ENCODE data around the gene AHCYL2. TPM values are rescaled to one million over a fixed set of nuclear protein-coding genes. Genes with fewer than 3 reads are reported as not detected.

The AHCYL2 gene
- total and polyA plus RNA-seq, 2 of the 8 experiments (the other 6 are each of a cell fraction or from before 2014, with no cell fraction given): 20.7 to 25.4 TPM

DNA sequence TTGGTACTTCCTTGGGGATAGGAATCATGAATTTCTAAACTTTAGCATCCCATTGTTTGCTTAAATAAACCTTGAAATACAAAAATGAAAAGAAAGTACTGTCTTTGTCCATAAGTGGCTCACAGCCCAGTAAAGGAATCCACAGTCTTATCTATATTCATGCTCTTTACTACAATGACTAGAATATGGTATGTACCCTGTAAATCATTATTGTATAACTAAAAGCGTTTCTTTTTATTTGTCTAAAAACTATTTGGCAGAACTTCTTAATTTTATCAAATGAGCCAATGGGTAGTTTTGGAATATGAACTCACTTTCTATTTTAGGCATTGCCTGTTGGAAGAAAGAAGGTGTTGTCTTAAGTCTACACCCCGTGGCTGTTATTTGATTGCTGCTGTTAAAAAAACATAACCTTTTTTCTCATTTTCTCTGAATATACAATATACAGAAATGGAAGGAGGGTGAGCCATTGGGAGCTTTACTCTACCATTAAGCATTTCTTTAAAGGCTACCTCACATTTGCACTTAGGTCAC lies 197.0 kb downstream of the AHCYL2 start:
- H3K79me1 ChIP-seq (ENCODE audit: low read depth, low read length): no peaks in the 10 kb centered on the region
- no peak overlapping the region for H3K4me3 ChIP-seq (ENCODE audit: extremely low read depth in 1 of 4, insufficient read depth in 2 of 4, low read depth in 3 of 4, low read length in 4 of 4)
- peaks cover 0 to 15% (median 8%) of the 10 kb centered on the region in 4 experiments; a peak in 5 of 8 replicates for H3K36me3 ChIP-seq (ENCODE audit: control insufficient read depth in 2 of 4, insufficient read depth in 4 of 4, low read length in 3 of 4)
- no peak overlapping the region for H2BK15ac ChIP-seq (ENCODE audit: low read length)
- no peak overlapping the region for H2BK20ac ChIP-seq (ENCODE audit: low read length)
- no peak overlapping the region for H2AFZ ChIP-seq (ENCODE audit: low read length)
- H4K8ac ChIP-seq (ENCODE audit: extremely low read depth, insufficient read depth, low read length): no peak overlapping the region
- no peak overlapping the region for H2BK12ac ChIP-seq (ENCODE audit: low read depth, low read length)
- H4K5ac ChIP-seq (ENCODE audit: insufficient read length, low read depth, low read length): no peak overlapping the region
- POLR2A ChIA-PET (ENCODE audit: partially characterized antibody): interaction anchor here (2.4 kb wide), 1 partner anchor 12 kb away, joined by 7 read pairs; the partner anchor contains the start of gene STRIP2
- no peak overlapping the region for H4K91ac ChIP-seq (replicated peaks; ENCODE audit: insufficient read length, low read length)
- H3K4ac ChIP-seq (replicated peaks; ENCODE audit: insufficient read length, low read depth, low read length): no peak overlapping the region
- H3K56ac ChIP-seq (replicated peaks; ENCODE audit: insufficient read length, low read depth, low read length): no peak overlapping the region
- H3K9ac ChIP-seq (replicated peaks in 1 of 4; ENCODE audit: extremely low read depth in 1 of 4, low read depth in 3 of 4, low read length in 3 of 4): no peak overlapping the region
- FAIRE-seq (no peak), DNase-seq (ENCODE audit: low read depth in 1 of 2, low spot score in 2 of 2) (no peak)
- no peaks in the 10 kb centered on the region for H4K20me1 ChIP-seq (replicated peaks in 1 of 2; ENCODE audit: control insufficient read depth in 1 of 2, insufficient read depth in 2 of 2, low read length in 2 of 2)
- no peaks in the 10 kb centered on the region for H3K23me2 ChIP-seq (ENCODE audit: low read depth, low read length)
- H3K79me2 ChIP-seq (ENCODE audit: control insufficient read depth in 1 of 2, insufficient read depth in 2 of 2, low read length in 2 of 2): no peaks in the 10 kb centered on the region
- no peak overlapping the region for H2BK120ac ChIP-seq (replicated peaks; ENCODE audit: low read depth, low read length)
- 80% methylated on average over 2 of the region's 2 CpGs; no CpG with 5 or more reads in 1 of the 2 experiments for whole genome bisulfite sequencing, 2 experiments (ENCODE audit: extremely low coverage in 1 of 2, insufficient coverage in 1 of 2, insufficient read length in 1 of 2, insufficient replicate concordance in 2 of 2, low coverage in 1 of 2, low lambda C conversion rate in 2 of 2, missing lambda C conversion rate in 1 of 2)
- H3K9me3 ChIP-seq (ENCODE audit: insufficient read depth in 2 of 2, low read depth in 1 of 2, low read length in 1 of 2): no peaks in the 10 kb centered on the region
- no peak overlapping the region for H3K4me2 ChIP-seq (ENCODE audit: insufficient read depth in 1 of 2, low read depth in 2 of 2, low read length in 2 of 2)
- H3K23ac ChIP-seq (ENCODE audit: insufficient read length): no peak overlapping the region
- TF ChIP-seq RBBP5 (IDR thresholded peaks at IDR 0.05; ENCODE audit: borderline replicate concordance, low read depth, low read length) (no peak), CREB1 (IDR thresholded peaks at IDR 0.05) (no peak), POLR2A (IDR thresholded peaks at IDR 0.05; ENCODE audit: control extremely low read depth in 1 of 2, low read depth in 2 of 2, low read length in 2 of 2) (no peak), FOSL1 (IDR thresholded peaks at IDR 0.05; ENCODE audit: insufficient read depth, low read depth, low read length) (no peak), CBX5 (IDR thresholded peaks at IDR 0.05; ENCODE audit: low read depth, low read length) (no peak), SP1 (IDR thresholded peaks at IDR 0.05; ENCODE audit: low read depth, low read length) (no peak), CBX8 (IDR thresholded peaks at IDR 0.05; ENCODE audit: borderline replicate concordance, low read depth, low read length) (no peak), JUND (IDR thresholded peaks at IDR 0.05; ENCODE audit: low read length) (no peak), ASH2L (IDR thresholded peaks at IDR 0.05; ENCODE audit: low read length) (no peak), MAFK (IDR thresholded peaks at IDR 0.05; ENCODE audit: low read depth, low read length) (no peak)
- H3K18ac ChIP-seq (ENCODE audit: extremely low read depth, low read length): no peak overlapping the region
- H2AK5ac ChIP-seq (ENCODE audit: low read depth, low read length): no peak overlapping the region
- no peak overlapping the region for H3K14ac ChIP-seq (ENCODE audit: insufficient read length)
- H2BK5ac ChIP-seq (ENCODE audit: low read depth, low read length): no peak overlapping the region
- H3K27ac ChIP-seq (ENCODE audit: low read depth, low read length): no peak overlapping the region
- H3K27me3 ChIP-seq (replicated peaks in 1 of 4; ENCODE audit: control insufficient read depth in 3 of 4, extremely low read depth in 1 of 4, insufficient read depth in 3 of 4, low read length in 3 of 4): no peaks in the 10 kb centered on the region
- H3K4me1 ChIP-seq (replicated peaks in 1 of 4; ENCODE audit: control insufficient read depth in 3 of 4, insufficient read depth in 4 of 4, low read length in 3 of 4): no peaks in the 10 kb centered on the region
- CTCF ChIA-PET (ENCODE audit: partially characterized antibody): interaction anchor here (0.5 to 0.9 kb wide), 2 partner anchors 12 to 27 kb away, joined by 3 read pairs; partner anchors contain the start of gene STRIP2
